Caco-2 (cell line): ENCODE results near the gene TGIF1. TPM values are rescaled to one million over a fixed set of nuclear protein-coding genes. Genes with fewer than 3 reads are reported as not detected.

Experiments
- BruUV-seq: library from RNA; stranded (reverse); fragments of 400-500 nt; replicated peaks from 2 replicates; lab custom pipeline; 2021; lab: Mats Ljungman, UMichigan
- CTCF ChIA-PET: fragments of 300-600 bp; sonication (Branson Sonifier 250); formaldehyde crosslinking; loops from one replicate; lab custom pipeline; 2022; ENCODE audit warnings: antibody characterized with exemption; lab: Charles Lee
- POLR2A ChIA-PET: fragments of 300-600 bp; sonication (Branson Sonifier 250); formaldehyde crosslinking; loops from one replicate; lab custom pipeline; 2022; ENCODE audit warnings: antibody characterized with exemption; lab: Charles Lee
- DNase-seq, 2 experiments: peaks; one replicate each; pipeline versions ENCODE4 v3.0.0 to v3.0.0-alpha.2; 2020 to 2022
- H3K27me3 ChIP-seq: replicated peaks from 2 replicates; pipeline ENCODE4 v1.6.0; 2011; ENCODE audit warnings: low read length; ENCODE audit not compliant: control insufficient read depth, insufficient read depth
- H3K36me3 ChIP-seq: 2 replicates; pipeline ENCODE4 v1.5.1; 2011; ENCODE audit warnings: low read length; ENCODE audit not compliant: control insufficient read depth, insufficient read depth
- H3K4me1 ChIP-seq: fragments of 250-450 bp; sonication (Bioruptor Pico); 2 replicates; pipeline ENCODE4 v1.5.1; 2020; ENCODE audit warnings: mild to moderate bottlenecking
- H3K4me3 ChIP-seq: 2 replicates; pipeline ENCODE4 v1.5.1; 2011; ENCODE audit warnings: low read depth, mild to moderate bottlenecking, control low read depth, low read length
- H3K9me3 ChIP-seq: fragments of 250-450 bp; sonication (Bioruptor Pico); 2 replicates; pipeline ENCODE4 v1.5.1; 2020; ENCODE audit warnings: mild to moderate bottlenecking, moderate library complexity
- H3K27ac Mint-ChIP-seq: one replicate; pipeline ENCODE4 v1.8.0; 2022; ENCODE audit warnings: mixed read lengths; ENCODE audit not compliant: unreplicated experiment
- H3K27me3 Mint-ChIP-seq: one replicate; pipeline ENCODE4 v1.8.0; 2022; ENCODE audit warnings: mixed read lengths; ENCODE audit not compliant: insufficient read depth, unreplicated experiment
- H3K36me3 Mint-ChIP-seq: one replicate; pipeline ENCODE4 v1.8.0; 2022; ENCODE audit warnings: mild to moderate bottlenecking, mixed read lengths; ENCODE audit not compliant: insufficient read depth, unreplicated experiment
- H3K4me1 Mint-ChIP-seq: one replicate; pipeline ENCODE4 v1.8.0; 2022; ENCODE audit warnings: low read depth, mixed read lengths; ENCODE audit not compliant: unreplicated experiment
- H3K4me3 Mint-ChIP-seq: one replicate; pipeline ENCODE4 v1.8.0; 2022; ENCODE audit warnings: mild to moderate bottlenecking, moderate library complexity, mixed read lengths; ENCODE audit not compliant: unreplicated experiment
- H3K9me3 Mint-ChIP-seq: one replicate; pipeline ENCODE4 v1.8.0; 2022; ENCODE audit warnings: mixed read lengths; ENCODE audit not compliant: unreplicated experiment
- intact Hi-C: fragments of 100-400 bp; cut with micrococcal nuclease; formaldehyde crosslinking; loops from one replicate; pipeline ENCODE4 v1.10.0; 2022; ENCODE audit not compliant: unreplicated experiment
- total RNA-seq: library from RNA; stranded (reverse); gene quantifications from 2 replicates; pipeline ENCODE4 v1.2.3, GENCODE V29; 2022
- TF ChIP-seq, protein P1 (sequence below), 2 experiments: fragments of 200-600 bp in 1 of 2; IDR thresholded peaks; 1 replicate in 1 of 2; 2 replicates in 1 of 2; pipeline versions ENCODE4 v1.5.1 to v1.8.0; 2011 to 2022; ENCODE audit warnings: antibody characterized with exemption in 1 of 2, control low read depth in 1 of 2, inconsistent platforms in 1 of 2, low read depth in 1 of 2, low read length in 1 of 2, mild to moderate bottlenecking in 1 of 2, moderate library complexity in 1 of 2; ENCODE audit not compliant: insufficient read depth in 1 of 2, severe bottlenecking in 1 of 2, unreplicated experiment in 1 of 2

TGIF1 gene
- total RNA-seq, 1 experiment from 2014 or later = 107 TPM

GRCh38 chr18:3426074-3426473 lies 23.9 kb upstream of the TGIF1 start:
- no peaks in the 10 kb centered on the region for H3K27me3 ChIP-seq
- Mint-ChIP-seq H3K9me3 (no peaks in the 10 kb centered on the region), H3K4me1 (no peaks in the 10 kb centered on the region), H3K4me3 (no peak overlapping the region), H3K27ac (no peak overlapping the region), H3K36me3 (no peaks in the 10 kb centered on the region), H3K27me3 (no peaks in the 10 kb centered on the region)
- H3K9me3 ChIP-seq = no peaks in the 10 kb centered on the region
- no TSS peak for BruUV-seq
- no peak overlapping the region for H3K4me3 ChIP-seq
- TF ChIP-seq, protein P1, sequence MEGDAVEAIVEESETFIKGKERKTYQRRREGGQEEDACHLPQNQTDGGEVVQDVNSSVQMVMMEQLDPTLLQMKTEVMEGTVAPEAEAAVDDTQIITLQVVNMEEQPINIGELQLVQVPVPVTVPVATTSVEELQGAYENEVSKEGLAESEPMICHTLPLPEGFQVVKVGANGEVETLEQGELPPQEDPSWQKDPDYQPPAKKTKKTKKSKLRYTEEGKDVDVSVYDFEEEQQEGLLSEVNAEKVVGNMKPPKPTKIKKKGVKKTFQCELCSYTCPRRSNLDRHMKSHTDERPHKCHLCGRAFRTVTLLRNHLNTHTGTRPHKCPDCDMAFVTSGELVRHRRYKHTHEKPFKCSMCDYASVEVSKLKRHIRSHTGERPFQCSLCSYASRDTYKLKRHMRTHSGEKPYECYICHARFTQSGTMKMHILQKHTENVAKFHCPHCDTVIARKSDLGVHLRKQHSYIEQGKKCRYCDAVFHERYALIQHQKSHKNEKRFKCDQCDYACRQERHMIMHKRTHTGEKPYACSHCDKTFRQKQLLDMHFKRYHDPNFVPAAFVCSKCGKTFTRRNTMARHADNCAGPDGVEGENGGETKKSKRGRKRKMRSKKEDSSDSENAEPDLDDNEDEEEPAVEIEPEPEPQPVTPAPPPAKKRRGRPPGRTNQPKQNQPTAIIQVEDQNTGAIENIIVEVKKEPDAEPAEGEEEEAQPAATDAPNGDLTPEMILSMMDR (IDR thresholded peaks at IDR 0.05; ENCODE audit: insufficient read depth in 1 of 2, low read depth in 1 of 2, low read length in 1 of 2, severe bottlenecking in 1 of 2, unreplicated experiment in 1 of 2) = no peak
- DNase-seq = no peak
- CTCF ChIA-PET = no interaction called here
- no peaks in the 10 kb centered on the region for H3K4me1 ChIP-seq
- intact Hi-C loops = no loop called here
- POLR2A ChIA-PET = no interaction called here
- H3K36me3 ChIP-seq = no peaks in the 10 kb centered on the region

GRCh38 chr18:3427944-3428343 lies 22.0 kb upstream of the TGIF1 start:
- H3K9me3 Mint-ChIP-seq = no peaks in the 10 kb centered on the region
- H3K4me1 ChIP-seq = no peaks in the 10 kb centered on the region
- no peaks in the 10 kb centered on the region for H3K27me3 ChIP-seq
- H3K36me3 Mint-ChIP-seq = no peaks in the 10 kb centered on the region
- no peak for DNase-seq
- TF ChIP-seq, protein P1 (IDR thresholded peaks at IDR 0.05; ENCODE audit: insufficient read depth in 1 of 2, low read depth in 1 of 2, low read length in 1 of 2, severe bottlenecking in 1 of 2, unreplicated experiment in 1 of 2) = no peak
- no peak overlapping the region for H3K4me3 ChIP-seq
- no peak overlapping the region for H3K4me3 Mint-ChIP-seq
- no peak overlapping the region for H3K27ac Mint-ChIP-seq
- no peaks in the 10 kb centered on the region for H3K9me3 ChIP-seq
- no peaks in the 10 kb centered on the region for H3K27me3 Mint-ChIP-seq
- CTCF ChIA-PET = no interaction called here
- intact Hi-C loops = no loop called here
- no TSS peak for BruUV-seq
- H3K4me1 Mint-ChIP-seq = no peaks in the 10 kb centered on the region
- POLR2A ChIA-PET = no interaction called here
- H3K36me3 ChIP-seq = no peaks in the 10 kb centered on the region

GRCh38 chr18:3429121-3429520 lies 20.9 kb upstream of the TGIF1 start:
- no peaks in the 10 kb centered on the region for H3K36me3 Mint-ChIP-seq
- no peak for DNase-seq
- ChIA-PET CTCF (no interaction called here), POLR2A (interaction anchor here (0.7 kb wide), 1 partner anchor 79 kb away, joined by 3 read pairs; no protein-coding TSS in a partner anchor)
- no peak overlapping the region for H3K27ac Mint-ChIP-seq
- TF ChIP-seq, protein P1 (IDR thresholded peaks at IDR 0.05; ENCODE audit: insufficient read depth in 1 of 2, low read depth in 1 of 2, low read length in 1 of 2, severe bottlenecking in 1 of 2, unreplicated experiment in 1 of 2) = no peak
- H3K4me3 Mint-ChIP-seq = no peak overlapping the region
- H3K9me3 Mint-ChIP-seq = no peaks in the 10 kb centered on the region
- H3K27me3 Mint-ChIP-seq = no peaks in the 10 kb centered on the region
- BruUV-seq = no TSS peak
- H3K4me3 ChIP-seq = no peak overlapping the region
- intact Hi-C loops = no loop called here
- no peaks in the 10 kb centered on the region for H3K9me3 ChIP-seq
- no peaks in the 10 kb centered on the region for H3K4me1 Mint-ChIP-seq
- H3K36me3 ChIP-seq = no peaks in the 10 kb centered on the region
- no peaks in the 10 kb centered on the region for H3K27me3 ChIP-seq
- no peaks in the 10 kb centered on the region for H3K4me1 ChIP-seq
